Naive thymus-derived CD4-positive, alpha-beta T cell (primary cell): ENCODE results near the gene TRA2A. TPM values are rescaled to one million over a fixed set of nuclear protein-coding genes. Genes with fewer than 3 reads are reported as not detected.
A peak's percentile ranks its signal among the peaks of the same experiment; 100 is the strongest.

Experiments
- ATAC-seq: fragments of 150-1000 bp; cut with Tn5 transposase; 2 replicates; pipeline ENCODE4 v1.10.0; 2021; ENCODE audit warnings: mild to moderate bottlenecking, moderate library complexity
- CTCF ChIA-PET: fragments of 350-600 bp; sonication (Branson Sonifier 250); formaldehyde crosslinking; loops from one replicate; lab custom pipeline; 2021; ENCODE audit warnings: antibody characterized with exemption; lab: Charles Lee
- POLR2A ChIA-PET: fragments of 350-600 bp; sonication (Branson Sonifier 250); formaldehyde crosslinking; loops from one replicate; lab custom pipeline; 2021; ENCODE audit warnings: antibody characterized with exemption, inconsistent platforms; lab: Charles Lee
- DNase-seq, 9 donors: peaks; one replicate each; pipeline versions ENCODE4 v3.0.0 to v3.0.0-alpha.2; 2020 to 2022; ENCODE audit warnings: mixed read lengths in 1 of 9
- H3K27ac ChIP-seq: one replicate; pipeline ENCODE4 v1.7.0; 2013; ENCODE audit warnings: mild to moderate bottlenecking, low read depth, low read length, moderate library complexity
- H3K27me3 ChIP-seq, 2 donors: one replicate each; pipeline ENCODE4 v1.7.0; 2013; ENCODE audit warnings: low read length in 2 of 2, mild to moderate bottlenecking in 2 of 2, moderate library complexity in 2 of 2; ENCODE audit not compliant: control insufficient read depth in 2 of 2, insufficient read depth in 2 of 2
- H3K36me3 ChIP-seq, 3 experiments: 1 replicate in 2 of 3; 2 replicates in 1 of 3; pipeline ENCODE4 v1.7.0; 2013; ENCODE audit warnings: low read length in 3 of 3, mild to moderate bottlenecking in 3 of 3, moderate library complexity in 1 of 3; ENCODE audit not compliant: insufficient read depth in 3 of 3, control insufficient read depth in 2 of 3
- H3K4me1 ChIP-seq, 2 donors: one replicate each; pipeline ENCODE4 v1.7.0; 2013; ENCODE audit warnings: low read length in 2 of 2, mild to moderate bottlenecking in 2 of 2, moderate library complexity in 1 of 2; ENCODE audit not compliant: control insufficient read depth in 2 of 2, insufficient read depth in 2 of 2
- H3K4me3 ChIP-seq: 2 replicates; pipeline ENCODE4 v1.7.0; 2013; ENCODE audit warnings: mild to moderate bottlenecking, low read length
- H3K9me3 ChIP-seq, 3 experiments: 1 replicate in 2 of 3; 2 replicates in 1 of 3; pipeline ENCODE4 v1.7.0; 2013; ENCODE audit warnings: low read length in 3 of 3; ENCODE audit not compliant: control insufficient read depth in 2 of 3
- H3K27ac Mint-ChIP-seq, 9 donors: one replicate each; pipeline ENCODE4 v1.8.0; 2020 to 2022; ENCODE audit warnings: mixed read lengths in 9 of 9, mild to moderate bottlenecking in 8 of 9, moderate library complexity in 5 of 9, inconsistent platforms in 2 of 9
- H3K27me3 Mint-ChIP-seq, 5 donors: one replicate each; pipeline ENCODE4 v1.8.0; 2021 to 2022; ENCODE audit warnings: mixed read lengths in 5 of 5, mild to moderate bottlenecking in 1 of 5
- H3K36me3 Mint-ChIP-seq, 5 donors: one replicate each; pipeline ENCODE4 v1.8.0; 2020 to 2022; ENCODE audit warnings: mixed read lengths in 5 of 5, mild to moderate bottlenecking in 3 of 5, inconsistent platforms in 1 of 5
- H3K4me1 Mint-ChIP-seq, 7 donors: one replicate each; pipeline ENCODE4 v1.8.0; 2020 to 2022; ENCODE audit warnings: mixed read lengths in 7 of 7, mild to moderate bottlenecking in 3 of 7, inconsistent platforms in 1 of 7
- H3K4me3 Mint-ChIP-seq, 10 donors: one replicate each; pipeline ENCODE4 v1.8.0; 2020 to 2022; ENCODE audit warnings: mild to moderate bottlenecking in 10 of 10, mixed read lengths in 10 of 10, moderate library complexity in 6 of 10, inconsistent platforms in 2 of 10
- H3K9me3 Mint-ChIP-seq, 11 donors: one replicate each; pipeline ENCODE4 v1.8.0; 2020 to 2022; ENCODE audit warnings: mixed read lengths in 11 of 11, mild to moderate bottlenecking in 4 of 11, inconsistent platforms in 1 of 11, moderate library complexity in 1 of 11
- intact Hi-C, 2 donors: fragments of 100-400 bp; cut with micrococcal nuclease; formaldehyde crosslinking; loops; one replicate each; pipeline ENCODE4 v1.15.1; 2023
- polyA plus RNA-seq, 2 donors: library from polyadenylated mRNA; unstranded; fragments of 300-500 nt; fragmentation: Illumina TruSeq; gene quantifications; one replicate each; pipeline ENCODE4 v1.2.3, GENCODE V29; 2021
- total RNA-seq, 6 experiments: library from RNA in 5 of 6; stranded (reverse) in 5 of 6; gene quantifications; 1 replicate in 5 of 6; 2 replicates in 1 of 6; pipeline ENCODE4 v1.2.3 and lab custom pipeline; 2021 to 2026

The TRA2A gene
- total and polyA plus RNA-seq, 7 experiments from 2014 or later, result 34.0 to 263 (median 155) TPM

GRCh38 chr7:23545493-23545892, 13.7 kb upstream of the TRA2A start:
- CTCF ChIA-PET, result interaction anchor here (0.6 to 2.8 kb wide), 4 partner anchors 12 to 267 kb away, joined by 3 to 17 read pairs (median 4); no protein-coding TSS in a partner anchor
- no peaks in the 10 kb centered on the region for H3K36me3 ChIP-seq
- H3K27me3 ChIP-seq, result no peaks in the 10 kb centered on the region
- no peaks in the 10 kb centered on the region for H3K9me3 ChIP-seq
- H3K27ac ChIP-seq, result no peak overlapping the region
- POLR2A ChIA-PET, result interaction anchor here (1.4 kb wide), 1 partner anchor 246 kb away, joined by 5 read pairs; no protein-coding TSS in a partner anchor
- Mint-ChIP-seq H3K27me3 (peaks cover 0 to 5% (median 0%) of the 10 kb centered on the region in 5 donors), H3K27ac (peak overlapping the region in 2 of 9 donors; percentile 3 to 6), H3K4me1 (peaks cover 0 to 14% (median 5%) of the 10 kb centered on the region in 7 donors), H3K9me3 (peaks cover 0 to 3% (median 0%) of the 10 kb centered on the region in 11 donors), H3K36me3 (no peaks in the 10 kb centered on the region), H3K4me3 (no peak overlapping the region)
- intact Hi-C loops, result loop anchor here (1.0 to 10.0 kb wide), 5 partner anchors 52 to 1549 kb away; partner anchors contain the start of genes CCDC126 (in 1 of the 2) and PALS2 (in 1 of the 2)
- no peak for ATAC-seq
- H3K4me3 ChIP-seq, result no peak overlapping the region
- no peak for DNase-seq
- no peaks in the 10 kb centered on the region for H3K4me1 ChIP-seq

DNA sequence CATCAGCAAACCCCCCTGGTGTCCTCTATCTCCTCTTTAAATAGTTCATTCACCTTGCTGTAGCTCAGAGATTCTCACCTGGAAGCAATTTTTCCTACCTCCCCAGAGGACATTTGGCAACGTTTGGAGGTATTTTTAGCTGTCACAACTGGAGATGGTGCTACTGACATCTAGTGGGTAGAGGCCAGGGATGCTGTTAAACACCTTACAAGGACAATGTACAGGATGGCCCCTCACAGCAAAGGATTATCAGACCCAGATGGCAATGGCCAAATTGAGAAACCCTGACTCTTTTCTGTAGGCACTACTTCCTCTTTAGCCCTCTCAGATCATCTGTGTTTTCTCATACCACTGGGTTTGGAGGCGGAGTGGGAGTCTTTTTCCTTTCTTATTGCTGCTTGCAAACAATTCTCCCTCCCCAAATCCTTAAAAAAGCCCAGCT, 13.2 kb upstream of the TRA2A start:
- intact Hi-C loops, result loop anchor here (1.0 to 10.0 kb wide), 5 partner anchors 52 to 1550 kb away; partner anchors contain the start of genes CCDC126 (in 1 of the 2) and PALS2 (in 1 of the 2)

DNA sequence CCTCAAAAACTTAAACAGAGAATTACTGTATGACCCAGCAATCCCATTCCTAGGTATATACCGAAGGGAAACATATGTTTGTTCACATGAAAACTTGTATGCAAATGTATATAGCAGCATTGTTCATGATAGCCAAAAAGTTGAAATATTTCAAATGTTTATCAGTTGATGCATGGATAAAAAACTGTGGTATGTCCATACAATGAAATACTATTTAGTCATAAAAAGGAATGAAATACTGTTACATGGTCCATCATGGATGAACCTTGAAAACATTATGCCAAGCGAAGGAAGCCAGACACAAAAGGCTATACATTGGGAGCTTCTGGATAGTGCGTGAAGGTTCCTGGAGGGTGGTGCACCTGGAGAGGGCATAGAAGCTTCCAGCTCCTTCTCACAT, 11.0 kb upstream of the TRA2A start:
- no peaks in the 10 kb centered on the region for H3K36me3 ChIP-seq
- Mint-ChIP-seq H3K4me1 (peaks cover 13 to 27% (median 20%) of the 10 kb centered on the region in 7 donors), H3K9me3 (peaks cover 0 to 3% (median 0%) of the 10 kb centered on the region in 11 donors), H3K27ac (no peak overlapping the region), H3K4me3 (no peak overlapping the region), H3K27me3 (no peaks in the 10 kb centered on the region), H3K36me3 (peaks cover 0 to 5% (median 0%) of the 10 kb centered on the region in 5 donors)
- H3K4me1 ChIP-seq, result peaks cover 16 to 17% of the 10 kb centered on the region in 2 donors
- no peaks in the 10 kb centered on the region for H3K9me3 ChIP-seq
- ChIA-PET CTCF (interaction anchor here (0.6 kb wide), 1 partner anchor 22 kb away, joined by 6 read pairs; no protein-coding TSS in a partner anchor), POLR2A (interaction anchor here (1.2 kb wide), 1 partner anchor 12 kb away, joined by 4 read pairs; no protein-coding TSS in a partner anchor)
- H3K27me3 ChIP-seq, result no peaks in the 10 kb centered on the region
- DNase-seq (no peak), ATAC-seq (no peak)
- no peak overlapping the region for H3K27ac ChIP-seq
- H3K4me3 ChIP-seq, result no peak overlapping the region
- intact Hi-C loops, result loop anchor here (10.0 kb wide), 1 partner anchor 1552 kb away; no protein-coding TSS in a partner anchor

More for the DNA sequence above, 13.2 kb upstream of the TRA2A start:
- Mint-ChIP-seq H3K27ac (peak overlapping the region in 3 of 9 donors; percentile 0 to 85 (median 6)), H3K27me3 (peaks cover 0 to 5% (median 0%) of the 10 kb centered on the region in 5 donors), H3K4me1 (peaks cover 5 to 19% (median 10%) of the 10 kb centered on the region in 7 donors), H3K9me3 (peaks cover 0 to 3% (median 0%) of the 10 kb centered on the region in 11 donors), H3K4me3 (no peak overlapping the region), H3K36me3 (peaks cover 0 to 2% (median 0%) of the 10 kb centered on the region in 5 donors)
- Histone ChIP-seq H3K9me3 (no peaks in the 10 kb centered on the region), H3K27me3 (no peaks in the 10 kb centered on the region), H3K36me3 (no peaks in the 10 kb centered on the region), H3K27ac (no peak overlapping the region), H3K4me1 (peaks cover 4 to 5% of the 10 kb centered on the region in 2 donors), H3K4me3 (no peak overlapping the region)
- POLR2A ChIA-PET, result interaction anchor here (1.4 kb wide), 1 partner anchor 245 kb away, joined by 5 read pairs; no protein-coding TSS in a partner anchor
- ATAC-seq, result no peak
- no peak for DNase-seq
- CTCF ChIA-PET, result interaction anchor here (0.6 to 2.8 kb wide), 2 partner anchors 11 to 248 kb away, joined by 3 to 17 read pairs; no protein-coding TSS in a partner anchor

DNA sequence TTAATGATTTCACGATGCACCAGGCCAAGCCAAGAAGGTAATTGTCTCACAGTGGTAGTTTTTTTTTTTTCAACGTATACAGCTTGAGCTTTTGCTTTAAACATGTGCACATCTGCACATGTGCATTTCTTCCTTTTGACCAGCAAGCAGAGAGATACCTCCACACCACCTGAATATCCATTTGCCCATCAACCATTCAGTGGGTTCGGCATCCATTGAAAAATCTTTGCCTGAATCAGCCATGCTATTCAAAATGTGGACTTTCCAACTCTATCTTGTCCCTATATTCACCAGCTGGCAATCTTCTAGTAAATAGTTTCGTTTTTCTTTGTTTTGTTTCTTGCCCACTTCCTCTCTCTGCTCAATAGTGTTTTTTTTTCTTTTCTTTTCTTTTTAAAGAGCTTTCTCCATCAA, 7.7 kb upstream of the TRA2A start:
- Histone ChIP-seq H3K4me3 (peak overlapping the region; percentile 47), H3K27me3 (no peaks in the 10 kb centered on the region), H3K27ac (peak overlapping the region; percentile 65), H3K36me3 (no peaks in the 10 kb centered on the region), H3K9me3 (no peaks in the 10 kb centered on the region), H3K4me1 (peaks cover 16 to 17% of the 10 kb centered on the region in 2 donors)
- ChIA-PET CTCF (interaction anchor here (0.6 to 1.8 kb wide), 7 partner anchors 9 to 813 kb away, joined by 3 to 10 read pairs (median 4); partner anchors contain the start of genes IL6 and STK31), POLR2A (interaction anchor here (0.5 to 2.7 kb wide), 6 partner anchors 9 to 1034 kb away, joined by 3 to 52 read pairs (median 4); partner anchors contain the start of genes PALS2, TOMM7 and TRA2A)
- Mint-ChIP-seq H3K36me3 (peaks cover 0 to 5% (median 0%) of the 10 kb centered on the region in 5 donors), H3K4me1 (peaks cover 12 to 17% (median 15%) of the 10 kb centered on the region in 7 donors), H3K9me3 (no peaks in the 10 kb centered on the region), H3K27ac (peak overlapping the region; percentile 64 to 96 (median 89)), H3K4me3 (peak overlapping the region; percentile 58 to 87 (median 74)), H3K27me3 (no peaks in the 10 kb centered on the region)
- DNase-seq (peak in 6 of 9 donors; percentile 24 to 56 (median 44)), ATAC-seq (peak; percentile 72)
- intact Hi-C loops, result loop anchor here (1.0 to 10.0 kb wide), 4 partner anchors 8 to 1635 kb away; partner anchors contain the start of genes TOMM7 (in 1 of the 2) and TRA2A (in 1 of the 2)

DNA sequence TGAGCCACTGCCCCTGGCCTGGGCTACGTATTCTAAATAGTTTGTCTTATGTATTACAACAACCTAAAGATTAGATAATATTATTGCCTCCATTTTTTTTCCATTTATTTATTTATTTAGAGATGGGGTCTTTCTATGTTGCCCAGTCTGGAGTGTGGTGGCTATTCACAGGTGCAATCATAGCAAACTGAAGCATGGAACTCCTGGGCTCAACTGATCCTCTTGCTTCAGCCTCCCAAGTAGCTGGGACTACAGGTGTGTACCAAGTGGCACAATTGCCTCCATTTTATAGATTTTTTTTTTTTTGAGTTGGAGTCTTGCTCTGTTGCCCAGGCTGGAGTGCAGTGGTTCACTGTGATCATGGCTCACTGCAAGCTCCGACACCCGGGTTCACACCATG, 6.5 kb upstream of the TRA2A start:
- peaks cover 12 to 20% (median 15%) of the 10 kb centered on the region in 7 donors for H3K4me1 Mint-ChIP-seq
- ChIA-PET POLR2A (interaction anchor here (1.0 kb wide), 1 partner anchor 42 kb away, joined by 3 read pairs; no protein-coding TSS in a partner anchor), CTCF (interaction anchor here (1.2 kb wide), 1 partner anchor 187 kb away, joined by 4 read pairs; no protein-coding TSS in a partner anchor)
- peaks cover 0 to 5% (median 0%) of the 10 kb centered on the region in 5 donors for H3K36me3 Mint-ChIP-seq
- Histone ChIP-seq H3K27ac (no peak overlapping the region), H3K9me3 (no peaks in the 10 kb centered on the region), H3K36me3 (no peaks in the 10 kb centered on the region), H3K4me3 (no peak overlapping the region), H3K27me3 (no peaks in the 10 kb centered on the region), H3K4me1 (peaks cover 16 to 17% of the 10 kb centered on the region in 2 donors)
- no peak overlapping the region for H3K4me3 Mint-ChIP-seq
- no peaks in the 10 kb centered on the region for H3K27me3 Mint-ChIP-seq
- DNase-seq, result no peak
- no peaks in the 10 kb centered on the region for H3K9me3 Mint-ChIP-seq
- H3K27ac Mint-ChIP-seq, result peak overlapping the region in 2 of 9 donors; percentile 93 to 96
- intact Hi-C loops, result loop anchor here in 1 of 2 donors (10.0 kb wide), 2 partner anchors 714 to 1636 kb away; partner anchors contain the start of gene TOMM7
- no peak for ATAC-seq

DNA sequence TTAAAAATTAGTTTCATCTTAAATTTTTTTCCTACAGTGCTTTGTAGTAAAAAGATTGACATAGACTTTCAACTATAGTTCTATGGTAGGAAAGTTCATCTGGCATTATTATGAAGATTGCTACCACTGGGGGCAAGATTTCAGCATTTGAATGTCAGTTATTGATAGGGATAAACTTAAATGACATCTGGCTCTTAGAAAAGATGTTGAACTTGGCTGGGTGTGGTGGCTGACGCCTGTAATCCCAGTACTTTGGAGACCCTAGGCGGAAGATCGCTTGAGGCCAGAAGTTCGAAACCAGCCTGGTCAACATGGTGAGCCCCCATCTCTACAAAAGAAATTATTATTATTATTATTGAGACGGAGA, 1.4 kb upstream of the TRA2A start:
- no peaks in the 10 kb centered on the region for H3K27me3 Mint-ChIP-seq
- H3K4me1 Mint-ChIP-seq, result peaks cover 20 to 39% (median 35%) of the 10 kb centered on the region in 7 donors
- peaks cover 22 to 23% of the 10 kb centered on the region in 2 donors for H3K4me1 ChIP-seq
- H3K4me3 Mint-ChIP-seq, result peak overlapping the region; percentile 42 to 86 (median 70)
- H3K27ac ChIP-seq, result no peak overlapping the region
- H3K4me3 ChIP-seq, result no peak overlapping the region
- H3K36me3 ChIP-seq, result peaks cover 0 to 10% (median 0%) of the 10 kb centered on the region in 3 experiments
- no peak for ATAC-seq
- H3K9me3 Mint-ChIP-seq, result no peaks in the 10 kb centered on the region
- H3K27ac Mint-ChIP-seq, result peak overlapping the region; percentile 75 to 100 (median 100)
- POLR2A ChIA-PET, result interaction anchor here (0.7 to 1.2 kb wide), 3 partner anchors 14 to 1041 kb away, joined by 3 to 5 read pairs (median 5); no protein-coding TSS in a partner anchor
- H3K9me3 ChIP-seq, result no peaks in the 10 kb centered on the region
- DNase-seq, result no peak
- H3K27me3 ChIP-seq, result no peaks in the 10 kb centered on the region
- CTCF ChIA-PET, result interaction anchor here (1.0 to 4.0 kb wide), 2 partner anchors 13 to 236 kb away, joined by 3 to 17 read pairs; no protein-coding TSS in a partner anchor
- intact Hi-C loops, result loop anchor here (2.0 to 10.0 kb wide), 10 partner anchors 64 to 1642 kb away; partner anchors contain the start of genes CCDC126 (in 1 of the 2), CYCS (in 1 of the 2), HYCC1 (in 1 of the 2) and PALS2 (in 1 of the 2)
- peaks cover 0 to 9% (median 3%) of the 10 kb centered on the region in 5 donors for H3K36me3 Mint-ChIP-seq
